HCT116 (cell line): ENCODE measurements around the gene FLACC1.

Source experiments
- EZH2phosphoT487 ChIP-seq: fragments of 200-600 bp; IDR thresholded peaks from 2 replicates; pipeline ENCODE4 v1.6.1; 2018; ENCODE audit warnings: antibody characterized with exemption, borderline replicate concordance
- POLR2AphosphoS5 ChIP-seq: IDR thresholded peaks from 2 replicates; pipeline ENCODE4 v1.6.1; 2011; ENCODE audit warnings: mild to moderate bottlenecking, low read depth, low read length, moderate library complexity
- SIN3A ChIP-seq: IDR thresholded peaks from 2 replicates; pipeline ENCODE4 v1.6.1; 2012; ENCODE audit warnings: low read depth
- SRF ChIP-seq: IDR thresholded peaks from 2 replicates; pipeline ENCODE4 v1.6.1; 2012; ENCODE audit warnings: low read depth
- YY1 ChIP-seq: IDR thresholded peaks from 2 replicates; pipeline ENCODE4 v1.6.1; 2011; ENCODE audit warnings: low read length, low read depth, moderate library complexity, mild to moderate bottlenecking; ENCODE audit not compliant: insufficient replicate concordance; ENCODE audit errors: extremely low read depth
- ZFX ChIP-seq: fragments of 450-650 bp; IDR thresholded peaks from 2 replicates; pipeline ENCODE4 v1.6.1; 2017
- TF ChIP-seq, protein P1 (sequence below), 3 experiments: fragments of 200-600 bp in 1 of 3; sonication (generic) in 1 of 3; IDR thresholded peaks in 2 of 3; conservative IDR thresholded peaks in 1 of 3; 2 replicates each; pipeline ENCODE4 v1.5.1; 2012 to 2017; ENCODE audit warnings: low read depth in 2 of 3, low read length in 2 of 3, antibody characterized with exemption in 1 of 3, borderline replicate concordance in 1 of 3, control low read depth in 1 of 3, mild to moderate bottlenecking in 1 of 3, mixed read lengths in 1 of 3, mixed run types in 1 of 3, moderate library complexity in 1 of 3; ENCODE audit not compliant: insufficient read depth in 1 of 3
- TF ChIP-seq, protein P2 (sequence below): IDR thresholded peaks from 2 replicates; pipeline ENCODE4 v1.6.1; 2012

DNA sequence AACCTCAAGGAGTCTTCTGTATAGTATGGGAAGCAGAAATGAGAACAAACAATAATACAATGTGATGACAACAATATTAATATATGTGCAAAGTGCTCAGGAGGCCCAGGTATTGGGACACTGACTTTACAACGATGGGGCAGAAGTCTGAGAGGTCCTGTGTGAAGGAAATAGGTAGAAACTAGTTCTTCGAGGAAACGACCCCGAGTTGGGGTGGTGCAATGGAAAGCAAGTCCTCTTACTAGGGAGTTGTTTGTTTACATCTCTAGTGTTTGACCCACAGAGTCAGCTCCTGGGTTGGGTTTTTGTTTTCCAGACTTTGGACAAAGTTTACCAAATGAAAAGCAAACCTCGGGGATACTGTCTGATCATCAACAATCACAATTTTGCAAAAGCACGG is 80.6 kb downstream of the FLACC1 start:
- TF ChIP-seq, protein P1, sequence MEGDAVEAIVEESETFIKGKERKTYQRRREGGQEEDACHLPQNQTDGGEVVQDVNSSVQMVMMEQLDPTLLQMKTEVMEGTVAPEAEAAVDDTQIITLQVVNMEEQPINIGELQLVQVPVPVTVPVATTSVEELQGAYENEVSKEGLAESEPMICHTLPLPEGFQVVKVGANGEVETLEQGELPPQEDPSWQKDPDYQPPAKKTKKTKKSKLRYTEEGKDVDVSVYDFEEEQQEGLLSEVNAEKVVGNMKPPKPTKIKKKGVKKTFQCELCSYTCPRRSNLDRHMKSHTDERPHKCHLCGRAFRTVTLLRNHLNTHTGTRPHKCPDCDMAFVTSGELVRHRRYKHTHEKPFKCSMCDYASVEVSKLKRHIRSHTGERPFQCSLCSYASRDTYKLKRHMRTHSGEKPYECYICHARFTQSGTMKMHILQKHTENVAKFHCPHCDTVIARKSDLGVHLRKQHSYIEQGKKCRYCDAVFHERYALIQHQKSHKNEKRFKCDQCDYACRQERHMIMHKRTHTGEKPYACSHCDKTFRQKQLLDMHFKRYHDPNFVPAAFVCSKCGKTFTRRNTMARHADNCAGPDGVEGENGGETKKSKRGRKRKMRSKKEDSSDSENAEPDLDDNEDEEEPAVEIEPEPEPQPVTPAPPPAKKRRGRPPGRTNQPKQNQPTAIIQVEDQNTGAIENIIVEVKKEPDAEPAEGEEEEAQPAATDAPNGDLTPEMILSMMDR (IDR thresholded peaks at IDR 0.05 in 2 of 3, conservative IDR thresholded peaks at IDR 0.05 in 1 of 3; ENCODE audit: borderline replicate concordance in 1 of 3, insufficient read depth in 1 of 3, low read depth in 2 of 3, low read length in 2 of 3) = no peak
- TF ChIP-seq POLR2AphosphoS5 = no peak
- TF ChIP-seq SRF = no peak
- TF ChIP-seq EZH2phosphoT487 = no peak
- no peak for TF ChIP-seq YY1
- TF ChIP-seq, protein P2, sequence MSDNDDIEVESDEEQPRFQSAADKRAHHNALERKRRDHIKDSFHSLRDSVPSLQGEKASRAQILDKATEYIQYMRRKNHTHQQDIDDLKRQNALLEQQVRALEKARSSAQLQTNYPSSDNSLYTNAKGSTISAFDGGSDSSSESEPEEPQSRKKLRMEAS = no peak
- no peak for TF ChIP-seq SIN3A
- TF ChIP-seq ZFX = no peak
